Keratinocyte (primary cell): Measurements from ENCODE around the gene ZNF462. TPM values are rescaled to one million over a fixed set of nuclear protein-coding genes. Genes with fewer than 3 reads are reported as not detected.

Source experiments
- DNase-seq: peaks from one replicate; pipeline ENCODE4 v3.0.0-alpha.2; 2011; ENCODE audit warnings: low read depth, missing footprints, low spot score
- FAIRE-seq: peaks from 2 replicates; lab custom pipeline; 2011; peaks lifted over from hg19 to GRCh38; lab: Jason Lieb, UNC
- H2AFZ ChIP-seq: 2 replicates; pipeline ENCODE4 v1.6.0; 2012; ENCODE audit warnings: low read length, control low read depth, inconsistent platforms; ENCODE audit not compliant: control insufficient read depth
- H3K27ac ChIP-seq: 2 replicates; pipeline ENCODE4 v1.5.1; 2011; ENCODE audit warnings: low read length; ENCODE audit not compliant: control insufficient read depth, insufficient read depth
- H3K27me3 ChIP-seq: 3 replicates; pipeline ENCODE4 v1.6.0; 2011; ENCODE audit warnings: low read length; ENCODE audit not compliant: control insufficient read depth, insufficient read depth; ENCODE audit errors: extremely low read depth
- H3K36me3 ChIP-seq, 2 experiments: 2 replicates in 1 of 2; 3 replicates in 1 of 2; pipeline ENCODE4 v1.5.1; 2011; ENCODE audit warnings: low read length in 2 of 2, mild to moderate bottlenecking in 1 of 2; ENCODE audit not compliant: control insufficient read depth in 2 of 2, insufficient read depth in 2 of 2; ENCODE audit errors: extremely low read depth in 1 of 2
- H3K4me1 ChIP-seq: 3 replicates; pipeline ENCODE4 v1.5.1; 2011; ENCODE audit warnings: low read length; ENCODE audit not compliant: control insufficient read depth, insufficient read depth; ENCODE audit errors: extremely low read depth
- H3K4me2 ChIP-seq: 3 replicates; pipeline ENCODE4 v1.6.0; 2011; ENCODE audit warnings: low read depth, low read length; ENCODE audit not compliant: control insufficient read depth, insufficient read depth; ENCODE audit errors: extremely low read depth
- H3K4me3 ChIP-seq, 3 experiments: fragments of 200-600 bp in 1 of 3; sonication (generic) in 1 of 3; 2 replicates in 2 of 3; 3 replicates in 1 of 3; pipeline ENCODE4 v1.5.1; 2011 to 2016; ENCODE audit warnings: low read length in 3 of 3, mild to moderate bottlenecking in 3 of 3, control low read depth in 2 of 3, inconsistent platforms in 1 of 3, low read depth in 1 of 3, mixed read lengths in 1 of 3, mixed run types in 1 of 3, moderate library complexity in 1 of 3; ENCODE audit not compliant: control insufficient read depth in 2 of 3, insufficient read depth in 2 of 3; ENCODE audit errors: extremely low read depth in 1 of 3
- H3K79me2 ChIP-seq: 2 replicates; pipeline ENCODE4 v1.6.0; 2012; ENCODE audit warnings: low read length; ENCODE audit not compliant: control insufficient read depth, insufficient read depth
- H3K9ac ChIP-seq: 3 replicates; pipeline ENCODE4 v1.6.0; 2011; ENCODE audit warnings: low read length; ENCODE audit not compliant: control insufficient read depth, insufficient read depth; ENCODE audit errors: extremely low read depth
- H3K9me1 ChIP-seq: 3 replicates; pipeline ENCODE4 v1.6.0; 2011; ENCODE audit warnings: low read length; ENCODE audit not compliant: control insufficient read depth, insufficient read depth; ENCODE audit errors: extremely low read depth
- H3K9me3 ChIP-seq: 2 replicates; pipeline ENCODE4 v1.5.1; 2012; ENCODE audit warnings: low read depth, low read length; ENCODE audit not compliant: control insufficient read depth
- H4K20me1 ChIP-seq: 3 replicates; pipeline ENCODE4 v1.6.0; 2011; ENCODE audit warnings: low read length; ENCODE audit not compliant: control insufficient read depth, insufficient read depth; ENCODE audit errors: extremely low read depth
- CTCF ChIP-seq, 3 experiments: IDR thresholded peaks in 1 of 3; conservative IDR thresholded peaks in 1 of 3; optimal IDR thresholded peaks in 1 of 3; 2 replicates in 2 of 3; 3 replicates in 1 of 3; pipeline versions ENCODE3 to v1.5.1; 2011; ENCODE audit warnings: low read length in 3 of 3, mild to moderate bottlenecking in 3 of 3, moderate library complexity in 2 of 3, control low read depth in 1 of 3, inconsistent platforms in 1 of 3; ENCODE audit not compliant: insufficient read depth in 2 of 3; ENCODE audit errors: extremely low read depth in 1 of 3
- EZH2 ChIP-seq: IDR thresholded peaks from one replicate; pipeline ENCODE4 v1.6.1; 2012; ENCODE audit warnings: inconsistent platforms, mild to moderate bottlenecking, low read length, moderate library complexity
- dilution Hi-C: fragments of 300-500 bp; cut with MboI; formaldehyde crosslinking; loops from one replicate; pipeline ENCODE4 v1.7.0; 2020; ENCODE audit warnings: low sequenced_read_pairs; ENCODE audit not compliant: extremely low pct_ligation_motif_present
- polyA plus RNA-seq, 5 experiments: library from polyadenylated mRNA; depleted of rRNA in 3 of 5; stranded (reverse) in 3 of 5; stranded (forward) in 1 of 5; unstranded in 1 of 5; fragments of >200 nt; gene quantifications; 1 replicate in 1 of 5; 2 replicates in 3 of 5; 3 replicates in 1 of 5; pipeline versions ENCODE4 v1.2.1 to v1.2.3, GENCODE V29; 2011 to 2012; ENCODE audit warnings: missing spikeins in 2 of 5, low read depth in 1 of 5, low replicate concordance in 1 of 5

The ZNF462 gene
- polyA plus RNA-seq, 1 donor (not counting 4 experiments of a cell fraction or from before 2014, with no cell fraction given): 7.8 TPM

GRCh38 chr9:106933470-106933869 is 70.5 kb downstream of the ZNF462 start:
- Histone ChIP-seq H3K4me1 (no peaks in the 10 kb centered on the region), H3K79me2 (no peaks in the 10 kb centered on the region), H3K9me3 (no peaks in the 10 kb centered on the region), H3K36me3 (peaks cover 45 to 46% of the 10 kb centered on the region in 2 experiments), H3K4me2 (no peak overlapping the region), H3K4me3 (no peak overlapping the region), H3K9ac (no peak overlapping the region), H3K27ac (no peak overlapping the region), H3K9me1 (peaks cover 2% of the 10 kb centered on the region), H3K27me3 (no peaks in the 10 kb centered on the region), H2AFZ (no peak overlapping the region), H4K20me1 (no peaks in the 10 kb centered on the region)
- dilution Hi-C loops: no loop called here
- DNase-seq (no peak), FAIRE-seq (no peak)
- TF ChIP-seq CTCF (optimal IDR thresholded peaks at IDR 0.05 in 1 of 3, IDR thresholded peaks at IDR 0.05 in 1 of 3, conservative IDR thresholded peaks at IDR 0.05 in 1 of 3; ENCODE audit: extremely low read depth in 1 of 3, insufficient read depth in 2 of 3, low read length in 3 of 3) (no peak), EZH2 (no peak)

GRCh38 chr9:106934442-106935238 is 71.7 kb downstream of the ZNF462 start:
- Histone ChIP-seq H3K9me1 (peaks cover 2% of the 10 kb centered on the region), H3K9ac (no peak overlapping the region), H3K4me2 (no peak overlapping the region), H3K9me3 (no peaks in the 10 kb centered on the region), H3K4me1 (no peaks in the 10 kb centered on the region), H3K27me3 (no peaks in the 10 kb centered on the region), H3K4me3 (no peak overlapping the region), H3K27ac (no peak overlapping the region), H4K20me1 (no peaks in the 10 kb centered on the region), H3K79me2 (no peaks in the 10 kb centered on the region), H3K36me3 (peaks cover 42 to 49% of the 10 kb centered on the region in 2 experiments), H2AFZ (no peak overlapping the region)
- FAIRE-seq (no peak), DNase-seq (no peak)
- dilution Hi-C loops: no loop called here
- TF ChIP-seq EZH2: no peak
- TF ChIP-seq CTCF (optimal IDR thresholded peaks at IDR 0.05 in 1 of 3, IDR thresholded peaks at IDR 0.05 in 1 of 3, conservative IDR thresholded peaks at IDR 0.05 in 1 of 3; ENCODE audit: extremely low read depth in 1 of 3, insufficient read depth in 2 of 3, low read length in 3 of 3): no peak
